ENCODE data around the gene LYRM4.

- TF ChIP-seq POLR2A (IDR thresholded peaks at IDR 0.05; ENCODE audit: low read depth) (no peak), POLR2AphosphoS5 (IDR thresholded peaks at IDR 0.05) (no peak), EP300 (IDR thresholded peaks at IDR 0.05) (no peak)
- TF ChIP-seq, protein P1, sequence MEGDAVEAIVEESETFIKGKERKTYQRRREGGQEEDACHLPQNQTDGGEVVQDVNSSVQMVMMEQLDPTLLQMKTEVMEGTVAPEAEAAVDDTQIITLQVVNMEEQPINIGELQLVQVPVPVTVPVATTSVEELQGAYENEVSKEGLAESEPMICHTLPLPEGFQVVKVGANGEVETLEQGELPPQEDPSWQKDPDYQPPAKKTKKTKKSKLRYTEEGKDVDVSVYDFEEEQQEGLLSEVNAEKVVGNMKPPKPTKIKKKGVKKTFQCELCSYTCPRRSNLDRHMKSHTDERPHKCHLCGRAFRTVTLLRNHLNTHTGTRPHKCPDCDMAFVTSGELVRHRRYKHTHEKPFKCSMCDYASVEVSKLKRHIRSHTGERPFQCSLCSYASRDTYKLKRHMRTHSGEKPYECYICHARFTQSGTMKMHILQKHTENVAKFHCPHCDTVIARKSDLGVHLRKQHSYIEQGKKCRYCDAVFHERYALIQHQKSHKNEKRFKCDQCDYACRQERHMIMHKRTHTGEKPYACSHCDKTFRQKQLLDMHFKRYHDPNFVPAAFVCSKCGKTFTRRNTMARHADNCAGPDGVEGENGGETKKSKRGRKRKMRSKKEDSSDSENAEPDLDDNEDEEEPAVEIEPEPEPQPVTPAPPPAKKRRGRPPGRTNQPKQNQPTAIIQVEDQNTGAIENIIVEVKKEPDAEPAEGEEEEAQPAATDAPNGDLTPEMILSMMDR (IDR thresholded peaks at IDR 0.05): no peak
Measured at GRCh38 chr6:5121479-5121878, 139.3 kb downstream of the LYRM4 start.

All from esophagus muscularis mucosa (tissue), 4 donors.